Measurements from ENCODE around the gene FNDC3B.

GRCh38 chr3:172120912-172121311, 81.5 kb downstream of the FNDC3B start:
- TF ChIP-seq CTCF (IDR thresholded peaks at IDR 0.05; ENCODE audit: low read depth, low read length) (no peak), EZH2phosphoT487 (IDR thresholded peaks at IDR 0.05; ENCODE audit: low read depth) (no peak)

All from OCI-LY3 (cell line).